NCI-H1092 (cell line): Measurements from ENCODE around the gene BACH2.
"Not testable (repeated sequence)": the region's sequence is repeated elsewhere in the genome, so short reads cannot be mapped to it uniquely, and the experiment has no call there.

ENCODE experiments used
- DNase-seq: peaks from one replicate; lab custom pipeline; 2025; lab: John Stamatoyannopoulos, UW

BACH2 gene

DNA sequence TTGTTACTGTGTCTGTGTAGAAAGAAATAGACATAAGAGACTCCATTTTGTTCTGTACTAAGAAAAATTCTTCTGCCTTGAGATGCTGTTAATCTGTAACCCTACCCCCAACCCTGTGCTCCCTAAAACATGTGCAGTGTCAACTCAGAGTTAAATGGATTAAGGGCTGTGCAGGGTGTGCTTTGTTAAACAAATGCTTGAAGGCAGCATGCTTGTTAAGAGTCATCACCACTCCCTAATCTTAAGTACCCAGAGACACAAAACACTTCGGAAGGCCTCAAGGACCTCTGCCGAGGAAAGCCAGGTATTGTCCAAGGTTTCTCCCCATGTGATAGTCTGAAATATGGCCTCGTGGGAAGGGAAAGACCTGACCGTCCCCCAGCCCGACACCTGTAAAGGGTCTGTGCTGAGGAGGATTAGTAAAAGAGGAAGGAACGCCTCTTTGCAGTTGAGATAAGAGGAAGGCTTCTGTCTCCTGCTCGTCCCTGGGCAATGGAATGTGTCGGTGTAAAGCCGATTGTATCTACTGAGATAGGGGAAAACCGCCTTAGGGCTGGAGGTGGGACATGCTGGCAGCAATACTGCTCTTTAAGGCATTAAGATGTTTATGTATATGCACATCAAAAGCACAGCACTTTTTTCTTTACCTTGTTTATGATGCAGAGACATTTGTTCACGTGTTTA is 405.7 kb downstream of the BACH2 start:
- DNase-seq: not testable (repeated sequence)

DNA sequence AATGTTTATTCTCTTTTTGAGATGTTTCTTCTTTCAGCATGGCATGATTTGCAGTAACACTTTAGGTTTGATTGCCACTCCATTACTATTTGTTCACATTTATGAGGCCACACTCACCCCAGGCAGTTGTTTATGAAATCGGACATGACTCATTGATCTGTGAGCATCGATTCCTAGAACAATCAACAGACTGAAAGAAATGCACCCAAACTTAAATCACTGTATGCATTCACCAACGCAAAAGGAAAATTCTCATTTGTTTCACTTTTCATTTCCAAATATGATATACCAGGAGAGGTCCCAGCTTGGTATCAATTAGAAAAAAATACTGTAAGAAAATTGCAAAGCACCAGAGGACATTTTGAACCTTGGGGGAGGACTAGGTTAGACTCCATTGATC is 407.8 kb downstream of the BACH2 start:
- DNase-seq: no peak

DNA sequence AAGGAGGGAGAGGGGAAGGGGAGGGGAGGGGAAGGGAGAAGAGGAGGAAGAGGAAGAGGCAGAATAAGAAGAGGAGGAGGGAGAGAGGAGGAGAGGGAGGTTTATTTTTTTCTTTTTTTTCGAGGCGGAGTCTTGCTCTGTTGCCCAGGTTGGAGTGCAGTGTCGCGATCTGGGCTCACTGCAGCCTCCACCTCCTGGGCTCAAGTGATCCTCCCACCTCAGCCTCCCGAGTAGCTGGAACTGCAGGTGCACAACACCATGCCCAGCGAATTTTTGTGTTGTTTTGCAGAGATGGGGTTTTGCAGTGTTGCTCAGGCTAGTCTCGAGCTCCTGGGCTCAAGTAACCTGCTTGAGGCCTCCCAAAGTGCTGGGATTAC is 408.5 kb downstream of the BACH2 start:
- no peak for DNase-seq

GRCh38 chr6:89887452-89888137 is 409.0 kb downstream of the BACH2 start:
- DNase-seq: no peak

- no peak for DNase-seq
Measured at GRCh38 chr6:89886378-89887120, 410.1 kb downstream of the BACH2 start.
